Cardiac fibroblast (primary cell): ENCODE data around the gene NXN.
A peak's percentile ranks its signal among the peaks of the same experiment; 100 is the strongest.
"Not testable (repeated sequence)": the region's sequence is repeated elsewhere in the genome, so short reads cannot be mapped to it uniquely, and the experiment has no call there.

Experiments
- DNase-seq, 2 donors: peaks; one replicate each; pipeline versions ENCODE4 v3.0.0 to v3.0.0-alpha.2; 2010; ENCODE audit warnings: low read depth in 2 of 2
- H3K4me3 ChIP-seq, 2 donors: replicated peaks in 1 of 2; 1 replicate in 1 of 2; 2 replicates in 1 of 2; pipeline ENCODE4 v1.5.1; 2011; ENCODE audit warnings: low read depth in 2 of 2, low read length in 2 of 2, mild to moderate bottlenecking in 2 of 2, moderate library complexity in 1 of 2
- CTCF ChIP-seq: IDR thresholded peaks from one replicate; pipeline ENCODE4 v1.5.1; 2011; ENCODE audit warnings: low read depth, mild to moderate bottlenecking, low read length, inconsistent platforms

The NXN gene

GRCh38 chr17:753418-753817, 226.2 kb downstream of the NXN start:
- DNase-seq, result no peak
- no peak for TF ChIP-seq CTCF

GRCh38 chr17:752620-753219, 226.9 kb downstream of the NXN start:
- peak overlapping the region; percentile 74 to 75 for H3K4me3 ChIP-seq
- peak; percentile 65 to 87 for DNase-seq
- no peak for TF ChIP-seq CTCF

More at GRCh38 chr17:753418-753817, 226.2 kb downstream of the NXN start:
- H3K4me3 ChIP-seq, result no peak overlapping the region

GRCh38 chr17:752002-752619, 227.5 kb downstream of the NXN start, which contains the start of gene GEMIN4:
Gene GEMIN4 (minus strand): TSS chr17:752264. CDS start chr17:752142, 122 bp downstream.
- peak within 1 kb of the TSS; percentile 74 to 75 for H3K4me3 ChIP-seq
- TF ChIP-seq CTCF, result peak; percentile 76
- peak; percentile 87 to 91 for DNase-seq

- peak overlapping the region; percentile 74 to 75 for H3K4me3 ChIP-seq
- DNase-seq, result peak; percentile 46 to 60
- no peak for TF ChIP-seq CTCF
Observed at GRCh38 chr17:751269-752001, 228.1 kb downstream of the NXN start.

- no peak for TF ChIP-seq CTCF
- DNase-seq, result no peak
- H3K4me3 ChIP-seq, result peak overlapping the region in 1 of 2 donors; percentile 75
Observed at GRCh38 chr17:750431-751037, 229.0 kb downstream of the NXN start.

GRCh38 chr17:749359-749758, 230.2 kb downstream of the NXN start:
- DNase-seq, H3K4me3 ChIP-seq: not testable (repeated sequence)
